Measurements from ENCODE around the gene TBC1D10B.
"Not testable (repeated sequence)": the region's sequence is repeated elsewhere in the genome, so short reads cannot be mapped to it uniquely, and the experiment has no call there.

Gene TBC1D10B

GRCh38 chr16:30324220-30324619 lies 46.1 kb downstream of the TBC1D10B start:
- not testable (repeated sequence) for DNase-seq

- not testable (repeated sequence) for DNase-seq
Measured at GRCh38 chr16:30318647-30319046, 51.6 kb downstream of the TBC1D10B start.

- not testable (repeated sequence) for DNase-seq
Measured at GRCh38 chr16:30310937-30311336, 59.4 kb downstream of the TBC1D10B start.

GRCh38 chr16:30309255-30309654 lies 61.0 kb downstream of the TBC1D10B start:
- not testable (repeated sequence) for DNase-seq
